Endometrial microvascular endothelial cells (primary cell): ENCODE measurements around the gene CTDSP2. TPM values are rescaled to one million over a fixed set of nuclear protein-coding genes. Genes with fewer than 3 reads are reported as not detected.
"Not testable (repeated sequence)": the region's sequence is repeated elsewhere in the genome, so short reads cannot be mapped to it uniquely, and the experiment has no call there.

Experiments used
- in situ Hi-C: cut with HindIII; loops from 2 replicates; pipeline ENCODE4 v1.10.0; 2017; ENCODE audit warnings: low sequenced_read_pairs, low pct_unique_long_range_greater_than_20kb; ENCODE audit errors: inconsistent ontology term
- total RNA-seq: library from RNA; depleted of rRNA; stranded (reverse); fragments of >200 nt; gene quantifications from one replicate; pipeline ENCODE4 v1.2.3, GENCODE V29; 2015; ENCODE audit errors: inconsistent ontology term

CTDSP2 gene
- total RNA-seq, 1 donor from 2014 or later = 109 TPM

DNA sequence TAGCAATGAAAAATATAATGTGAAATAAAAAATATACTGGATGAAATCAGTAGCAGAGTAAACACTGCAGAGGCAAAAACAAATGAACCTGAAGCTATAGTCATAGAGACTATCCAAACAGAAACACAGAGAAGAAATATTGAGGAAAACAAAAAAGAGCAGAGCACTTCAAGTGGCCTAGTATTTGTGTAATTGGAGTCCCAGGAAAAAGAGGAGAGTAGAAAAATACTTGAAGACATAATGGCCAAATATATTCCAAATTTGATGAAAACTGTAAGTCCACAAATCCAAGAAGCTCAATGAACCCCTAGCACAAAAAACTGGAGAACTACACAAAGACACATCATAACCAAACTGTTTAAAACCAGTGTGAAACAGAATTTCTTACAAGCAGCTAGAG is 37.2 kb upstream of the CTDSP2 start:
- in situ Hi-C loops = no loop called here

DNA sequence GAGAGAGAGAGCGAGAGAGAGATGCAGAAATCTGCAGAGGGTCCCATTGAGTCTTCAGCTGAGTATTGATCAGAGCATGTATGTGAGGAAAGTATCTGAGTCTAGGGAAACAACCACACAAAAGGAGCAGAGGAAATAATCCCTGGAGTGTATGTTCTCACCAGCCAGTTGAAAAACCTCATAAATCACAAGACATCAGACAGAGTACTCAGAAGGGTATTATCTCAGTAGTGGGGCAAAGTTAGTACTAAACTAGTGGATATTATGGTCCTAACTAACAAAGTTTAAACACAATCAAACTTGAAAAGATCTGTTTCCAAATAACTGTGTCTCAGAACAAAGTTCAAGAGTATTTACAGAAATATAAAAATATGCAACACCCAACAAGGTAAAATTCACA is 36.5 kb upstream of the CTDSP2 start:
- in situ Hi-C loops = no loop called here

DNA sequence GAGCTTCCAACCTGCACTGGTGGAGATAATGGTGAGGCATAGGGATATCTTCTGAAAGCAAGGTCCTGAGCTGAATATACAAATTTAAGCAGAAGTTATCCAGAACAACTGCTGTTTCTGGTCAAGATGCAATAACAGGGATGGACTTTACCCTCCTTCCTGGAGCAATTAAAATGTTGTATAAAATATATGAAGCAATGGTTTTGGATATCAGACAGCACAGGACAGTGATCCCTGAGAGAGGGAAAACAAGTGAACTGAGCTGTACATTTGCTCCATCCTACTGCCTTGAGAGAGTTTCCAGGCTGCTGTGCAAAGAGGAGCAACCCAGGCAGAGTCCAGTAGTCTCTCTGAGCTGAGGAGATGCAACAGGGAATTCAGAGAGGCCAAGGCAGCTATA is 36.0 kb upstream of the CTDSP2 start:
- in situ Hi-C loops = no loop called here

DNA sequence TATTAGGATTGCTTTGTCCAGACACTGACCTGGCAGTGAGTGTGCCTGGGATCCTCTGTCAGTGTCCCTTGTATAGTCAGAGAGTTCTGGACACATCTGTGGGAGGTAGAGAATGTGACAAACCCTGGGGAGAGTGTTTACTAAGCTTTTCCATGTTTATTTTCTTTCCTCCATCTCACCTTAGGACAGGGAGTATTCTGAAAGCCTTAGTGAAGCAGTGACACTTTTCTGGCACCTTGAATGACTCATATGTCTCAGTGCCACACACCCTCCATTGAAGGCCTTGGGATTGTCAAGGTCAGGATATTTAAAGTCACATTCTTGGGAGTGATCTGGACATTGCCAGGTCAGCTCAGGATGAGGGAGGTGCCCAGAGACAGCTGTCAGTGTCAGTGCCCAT is 34.9 kb upstream of the CTDSP2 start:
- in situ Hi-C loops = no loop called here

DNA sequence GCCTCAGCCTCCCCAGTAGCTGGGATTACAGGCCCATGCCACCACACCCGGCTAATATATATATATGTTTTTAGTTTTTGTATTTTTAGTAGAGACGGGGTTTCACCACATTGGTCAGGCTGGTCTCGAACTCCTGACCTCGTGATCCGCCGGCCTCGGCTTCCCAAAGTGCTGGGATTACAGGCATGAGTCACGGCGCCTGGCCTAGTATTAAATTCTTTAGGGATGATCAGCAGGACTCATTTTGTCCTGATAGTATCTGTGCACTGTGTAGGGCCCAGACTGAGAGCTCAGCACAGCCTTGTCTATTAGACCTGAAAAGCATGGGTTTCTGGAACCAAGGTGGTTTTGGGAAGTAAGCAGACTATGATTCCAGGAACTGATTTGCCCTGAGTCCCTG is 34.5 kb upstream of the CTDSP2 start:
- in situ Hi-C loops = not testable (repeated sequence)

DNA sequence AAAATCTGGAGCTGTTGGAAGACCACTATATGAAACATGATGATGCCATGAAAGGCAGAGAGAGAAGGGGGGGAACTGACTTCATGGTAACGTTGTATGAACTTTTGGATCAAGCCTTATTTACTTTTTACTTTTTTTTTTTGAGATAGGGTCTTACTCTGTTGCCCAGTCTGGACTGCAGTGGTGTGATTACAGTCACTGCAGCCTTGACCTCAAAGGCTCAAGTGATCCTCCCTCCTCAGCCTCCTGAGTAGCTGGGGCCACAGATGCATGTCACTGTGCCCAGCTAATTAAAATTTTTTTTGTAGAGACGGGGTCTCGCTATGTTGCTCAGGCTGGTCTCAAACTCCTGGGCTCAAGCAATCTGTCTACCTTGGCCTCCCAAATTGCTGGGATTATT is 31.3 kb upstream of the CTDSP2 start:
- in situ Hi-C loops = no loop called here

DNA sequence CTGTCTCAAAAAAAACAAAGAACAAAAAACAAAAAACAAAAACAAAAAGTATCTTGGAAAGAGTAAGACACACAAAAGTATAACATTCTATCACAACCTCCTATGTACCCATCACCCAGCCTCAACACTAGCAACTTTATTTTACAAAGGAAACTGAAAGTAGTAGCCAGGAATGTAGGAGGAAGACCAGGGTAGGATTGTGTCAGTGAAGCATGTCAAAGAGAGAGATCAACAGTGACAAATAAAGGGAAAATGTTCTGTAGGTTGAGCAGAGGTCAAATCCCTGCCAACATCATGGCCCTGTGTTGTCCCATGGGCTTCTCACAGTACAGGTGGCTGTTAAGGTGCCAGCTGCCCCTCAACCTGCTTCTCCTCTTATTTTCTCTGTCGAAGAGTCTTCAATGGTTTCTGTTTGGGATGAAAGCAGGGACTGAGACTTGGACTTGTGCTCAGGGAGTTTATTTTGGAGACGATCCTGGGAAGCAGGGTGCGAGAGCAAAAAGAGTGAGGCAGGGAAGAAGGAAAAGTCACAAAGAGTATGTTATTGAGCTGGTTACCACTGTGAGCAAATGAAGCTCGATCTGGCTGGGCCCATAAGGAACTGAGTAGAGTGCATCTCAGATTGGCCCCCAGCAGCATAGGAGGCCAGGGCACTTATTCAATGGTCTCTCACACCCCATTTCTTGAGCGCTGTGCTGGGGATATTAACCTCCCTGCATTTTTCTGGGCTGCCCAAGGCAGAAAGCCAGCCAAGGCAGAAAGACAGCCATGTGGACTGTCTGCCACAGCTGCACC is 29.4 kb upstream of the CTDSP2 start:
- in situ Hi-C loops = no loop called here

DNA sequence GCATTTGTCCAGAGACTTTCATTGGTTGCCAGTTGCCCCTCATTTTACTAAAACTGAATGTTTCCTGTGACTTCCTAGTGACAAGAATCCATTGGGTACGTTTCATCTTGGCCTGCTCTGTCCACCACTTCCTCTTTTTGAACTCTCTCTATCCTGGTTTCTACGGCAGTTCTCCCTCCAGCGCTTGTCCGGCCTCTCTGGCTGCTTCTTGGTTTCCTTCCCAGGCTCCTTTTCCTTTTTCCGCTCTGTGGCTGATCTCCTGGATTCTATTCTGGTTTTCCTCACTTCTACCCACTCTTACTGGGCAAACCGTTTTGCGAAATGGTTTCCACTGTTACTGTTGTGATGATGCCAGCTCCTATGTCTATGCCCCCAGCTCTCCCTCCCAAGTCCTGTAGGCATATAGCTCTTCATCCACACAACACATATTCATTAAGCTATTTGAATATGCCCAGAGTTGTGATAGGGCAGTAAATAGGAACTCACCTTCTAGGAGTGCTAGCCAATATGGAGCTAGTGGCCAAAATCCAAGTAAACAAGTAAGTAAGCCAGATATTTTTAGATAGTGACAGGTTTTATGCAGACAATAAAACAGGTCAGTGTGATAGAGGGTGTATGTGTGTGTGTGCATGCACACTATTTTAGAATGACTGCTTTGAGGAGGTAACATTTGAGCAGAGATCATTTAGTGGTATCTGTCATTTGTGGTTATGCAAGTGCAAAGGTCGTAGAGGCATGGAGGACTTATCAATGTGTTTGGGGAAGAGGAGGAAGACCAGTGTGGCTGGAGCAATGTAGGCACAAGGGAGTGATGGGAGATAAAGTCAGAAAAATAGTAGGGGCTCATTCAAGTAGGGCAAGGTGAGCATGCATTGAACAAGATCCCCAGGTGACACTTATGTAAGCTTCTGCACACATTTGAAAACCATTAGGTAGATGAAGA is 27.9 kb upstream of the CTDSP2 start:
- in situ Hi-C loops = no loop called here

DNA sequence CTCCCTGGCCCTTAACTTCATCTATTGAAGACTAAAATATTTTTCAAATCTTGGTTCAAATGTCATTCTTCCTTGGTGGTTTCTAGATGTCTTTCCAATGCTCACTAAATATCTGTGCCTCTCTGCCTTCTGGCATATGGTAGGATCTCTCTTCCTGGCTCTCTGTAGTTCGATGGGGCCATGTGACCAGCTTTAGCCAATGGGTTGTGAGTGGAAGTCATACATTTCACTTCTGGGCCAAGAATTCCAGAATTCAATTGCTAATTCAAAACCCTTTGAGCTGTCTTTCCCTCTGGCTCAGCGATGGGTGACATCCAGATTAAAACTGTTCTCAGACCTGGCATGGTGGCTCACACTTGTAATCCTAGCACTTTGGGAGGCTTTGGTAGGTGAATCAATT is 25.8 kb upstream of the CTDSP2 start:
- in situ Hi-C loops = no loop called here

DNA sequence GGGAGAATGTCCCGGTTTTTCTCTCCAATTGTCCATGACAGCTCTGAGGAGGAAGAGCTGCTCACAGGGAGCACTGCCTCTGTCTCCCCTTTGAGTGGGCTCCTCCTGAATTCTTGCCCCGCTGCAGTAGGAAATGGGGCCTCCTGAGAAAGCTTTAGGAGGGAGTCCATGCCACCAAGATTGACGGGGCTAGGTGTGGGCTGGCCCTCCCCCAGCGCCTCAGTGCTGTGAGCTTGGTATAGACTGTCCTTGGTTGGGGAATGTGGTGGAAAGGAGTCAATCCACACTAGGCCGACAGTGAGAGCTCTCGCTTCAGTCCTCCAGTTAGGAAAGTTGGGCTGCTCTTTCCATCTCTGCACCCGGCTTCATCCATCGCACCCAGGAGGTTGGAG is 23.4 kb upstream of the CTDSP2 start:
- in situ Hi-C loops = no loop called here

DNA sequence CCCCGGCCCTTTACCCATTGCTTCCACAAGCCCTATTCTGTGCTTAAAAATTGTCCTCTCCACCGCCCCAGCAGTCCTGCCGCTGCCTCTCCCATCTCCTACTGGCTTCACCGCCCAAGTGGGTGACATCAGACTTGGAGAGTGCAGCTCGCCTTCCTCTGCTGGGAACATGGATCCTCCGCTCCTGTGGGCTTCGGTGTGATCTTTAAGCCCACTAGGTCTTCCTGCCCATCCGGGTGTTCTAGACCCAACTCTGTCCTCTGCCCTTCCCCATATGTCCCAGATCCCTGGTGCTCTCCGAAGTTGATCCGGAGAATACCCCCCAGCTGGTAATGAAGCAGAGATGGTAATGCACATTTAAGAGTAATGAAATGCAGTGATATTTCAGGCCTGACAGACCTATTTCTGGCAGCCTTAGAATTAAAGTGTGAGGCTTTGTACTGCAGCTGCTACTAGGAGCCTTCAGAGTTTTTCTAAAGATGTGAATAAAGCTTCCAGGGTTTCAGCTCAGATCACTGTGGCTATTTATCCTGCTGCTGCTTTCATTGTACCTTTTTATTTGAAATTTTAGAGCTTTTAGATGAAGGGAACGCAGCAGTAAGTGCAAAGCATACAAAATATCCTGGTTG is 22.9 kb upstream of the CTDSP2 start:
- in situ Hi-C loops = no loop called here

DNA sequence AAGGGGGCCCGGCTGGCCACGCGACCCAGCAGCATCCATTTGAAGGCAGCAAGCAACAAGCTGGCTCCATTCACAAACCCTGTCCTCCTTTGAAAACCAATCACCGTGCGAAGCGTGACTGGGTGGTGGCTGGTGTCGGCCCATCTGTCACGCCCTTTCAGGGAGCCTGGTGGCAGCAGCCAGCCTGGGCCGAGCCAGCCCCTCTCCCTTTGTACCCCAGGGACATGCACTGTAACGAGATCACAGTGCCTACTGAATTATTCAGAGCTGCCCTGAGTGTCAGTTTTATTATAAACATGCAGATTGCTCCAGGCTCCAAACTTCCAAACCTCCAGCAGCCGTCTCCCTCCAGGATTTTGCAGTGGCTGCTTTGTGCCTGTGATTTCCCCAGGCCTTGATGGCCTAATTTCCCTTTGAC is 22.3 kb upstream of the CTDSP2 start:
- in situ Hi-C loops = no loop called here

DNA sequence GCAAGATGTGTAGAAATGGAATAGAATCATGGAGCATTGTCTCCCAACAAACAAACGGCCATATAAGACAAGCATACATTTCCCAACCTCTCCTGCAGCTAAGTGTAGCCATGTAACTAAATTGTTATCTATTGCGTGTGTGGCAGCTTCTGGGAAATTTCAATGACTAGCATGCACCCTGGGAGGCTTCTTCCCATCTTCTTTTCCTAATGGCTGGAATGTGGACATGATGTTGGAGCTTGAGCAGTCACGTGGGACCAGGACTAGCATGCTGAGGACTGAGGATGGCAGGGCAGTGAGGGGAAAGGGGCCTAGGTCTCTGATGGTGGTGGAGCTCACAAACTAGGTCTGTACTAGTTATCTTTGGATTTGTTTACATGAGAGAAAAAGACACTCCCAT is 21.7 kb upstream of the CTDSP2 start:
- in situ Hi-C loops = no loop called here

DNA sequence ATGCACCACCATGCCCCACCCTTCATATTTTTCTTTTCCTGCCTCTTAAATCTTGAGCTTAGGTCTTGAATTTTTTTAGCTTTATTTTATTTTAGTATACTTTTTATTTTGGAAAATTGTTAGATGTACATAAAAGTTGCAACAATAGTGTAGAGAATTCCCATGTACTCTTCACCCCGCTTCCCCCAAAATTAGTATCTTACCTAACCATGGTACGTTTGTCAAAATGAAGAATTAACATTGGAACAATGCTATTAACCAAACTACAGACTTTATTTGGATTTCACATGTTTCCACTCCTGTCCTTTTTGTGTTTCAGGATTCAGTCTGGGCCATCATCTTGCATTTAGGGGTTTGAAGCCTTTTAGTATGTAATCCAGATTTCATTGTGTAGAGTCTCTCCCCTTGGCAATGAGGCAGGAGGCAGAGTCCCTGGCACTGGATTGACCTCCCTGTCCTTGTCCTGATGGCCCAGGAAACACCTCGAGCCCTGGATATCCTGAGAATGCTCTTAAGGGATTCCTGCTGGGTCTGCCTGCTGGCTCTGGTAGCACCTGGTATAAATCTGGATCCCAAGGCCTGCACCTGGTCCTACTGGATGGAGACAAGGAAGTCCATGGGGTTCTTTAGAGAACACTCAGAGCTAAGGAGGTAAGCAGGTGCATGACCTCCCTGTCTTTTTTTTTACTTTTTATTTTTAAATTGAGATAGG is 19.9 kb upstream of the CTDSP2 start:
- in situ Hi-C loops = no loop called here

DNA sequence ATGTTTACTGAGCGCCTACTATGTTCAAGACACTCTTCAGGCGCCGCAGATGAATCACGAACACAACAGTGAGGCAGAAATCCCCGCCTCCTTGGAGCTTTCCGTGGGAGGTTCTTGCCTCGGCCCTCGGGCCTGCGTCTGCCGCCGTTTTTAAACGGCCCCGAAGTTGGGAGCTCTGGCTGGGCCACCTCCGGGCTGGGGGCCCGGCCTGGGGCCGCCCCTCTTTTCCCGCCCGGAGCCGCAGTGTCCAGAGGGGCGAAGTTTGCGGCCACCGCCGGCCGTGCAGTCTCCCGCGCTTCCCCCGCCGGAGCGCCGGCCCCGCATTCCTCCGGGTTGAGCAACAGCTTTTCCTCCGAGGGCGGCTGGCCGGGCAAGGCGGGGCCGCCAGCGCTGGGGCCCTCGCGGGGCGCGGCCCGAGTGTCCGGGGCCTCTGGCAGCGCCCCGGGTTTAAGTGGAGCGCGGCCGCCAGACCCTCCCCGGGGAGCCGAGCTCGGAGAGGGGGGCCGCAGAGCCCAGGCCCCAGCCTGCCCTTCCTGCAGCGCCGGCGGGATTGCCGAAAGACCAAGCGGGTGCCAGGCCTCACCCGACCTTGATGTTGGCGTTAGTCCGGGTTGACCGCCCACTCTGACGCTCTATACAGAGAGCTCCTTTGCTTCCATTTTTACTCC is 18.7 kb upstream of the CTDSP2 start:
- in situ Hi-C loops = no loop called here

DNA sequence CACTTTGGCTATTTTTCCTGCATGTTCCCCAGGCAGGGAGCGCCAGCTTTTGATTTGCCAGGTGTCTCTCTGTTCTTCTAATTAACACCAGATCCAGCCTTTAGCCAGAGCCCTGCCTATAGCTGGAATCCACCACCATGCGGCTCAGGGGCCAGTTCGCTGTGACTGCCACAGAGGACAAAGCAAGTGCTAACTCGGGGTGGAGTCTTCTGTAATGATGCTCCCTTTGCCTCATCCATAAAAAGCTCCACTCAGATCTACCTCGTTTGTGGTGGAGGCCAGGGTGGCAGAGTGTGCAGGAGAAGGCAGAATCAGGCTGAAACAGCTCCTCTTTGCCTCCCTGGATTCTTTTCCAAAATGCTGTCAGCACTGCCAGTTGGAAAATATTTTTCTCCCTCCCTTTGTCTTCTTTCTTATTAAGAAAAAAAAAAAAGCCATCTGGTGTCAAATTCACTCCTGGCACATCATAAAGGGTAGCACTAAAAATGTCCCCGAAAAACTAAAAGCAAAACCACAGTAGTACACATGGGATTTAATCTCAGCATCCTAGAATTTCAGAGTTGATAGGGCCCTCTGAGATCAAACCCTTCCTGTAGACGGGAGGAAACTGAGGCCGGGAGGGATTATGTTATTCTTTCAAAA is 18.0 kb upstream of the CTDSP2 start:
- in situ Hi-C loops = no loop called here

DNA sequence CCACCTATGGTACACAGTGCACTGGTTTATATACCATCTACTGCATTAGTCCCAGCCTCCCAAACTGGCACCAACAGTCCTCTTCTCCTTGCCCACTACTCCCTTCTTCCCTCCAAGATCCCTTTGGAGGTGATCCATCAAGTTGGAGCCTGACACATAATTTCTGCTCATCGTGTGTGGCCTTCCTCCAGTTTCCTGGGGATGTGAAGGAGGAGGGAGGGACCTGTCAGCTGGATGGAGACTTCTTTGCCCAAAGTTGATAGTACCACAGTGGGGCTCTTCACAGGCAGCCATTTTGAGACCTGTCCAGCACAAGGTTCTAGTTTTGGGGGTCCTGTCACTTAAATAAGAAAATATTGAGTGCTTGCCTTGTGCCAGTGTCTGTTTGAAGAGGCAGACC is 17.1 kb upstream of the CTDSP2 start:
- in situ Hi-C loops = no loop called here

DNA sequence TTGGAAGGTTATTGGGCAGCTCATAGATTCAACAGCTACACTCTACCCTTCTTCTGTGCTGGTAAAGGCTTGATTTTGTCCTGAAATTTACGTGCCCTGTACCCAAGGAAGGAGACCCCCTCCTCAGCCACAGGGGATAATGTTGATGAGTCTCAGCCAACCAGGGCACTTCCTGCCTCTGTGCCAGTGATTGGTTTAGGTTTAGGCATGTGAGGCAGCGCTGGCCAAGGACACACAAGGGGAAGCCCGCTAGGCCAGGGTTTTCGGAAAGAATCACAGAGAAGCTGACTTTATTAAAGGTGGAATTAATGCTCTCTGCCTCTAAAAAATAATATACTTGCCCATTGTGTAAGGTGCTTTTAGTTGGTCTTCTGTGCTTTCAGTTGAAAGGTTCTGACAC is 15.4 kb upstream of the CTDSP2 start:
- in situ Hi-C loops = no loop called here
